Measurements from ENCODE around the gene LIMCH1. TPM values are rescaled to one million over a fixed set of nuclear protein-coding genes. Genes with fewer than 3 reads are reported as not detected.

Gene LIMCH1
- total RNA-seq, 4 donors from 2014 or later = 57.6 to 106 (median 90.5) TPM

GRCh38 chr4:41510179-41510578 lies 27.8 kb upstream of the LIMCH1 start:
- no peaks in the 10 kb centered on the region for H3K27me3 ChIP-seq
- WGBS, 2 donors = 90 to 92% methylated on average over 1 of the region's 1 CpG
- H3K27ac ChIP-seq = no peak overlapping the region
- peaks cover 0 to 10% (median 0%) of the 10 kb centered on the region in 4 donors for H3K4me1 ChIP-seq
- H3K4me3 ChIP-seq = no peak overlapping the region
- no peaks in the 10 kb centered on the region for H3K9me3 ChIP-seq
- no peaks in the 10 kb centered on the region for H3K36me3 ChIP-seq
- no peak for DNase-seq (ENCODE audit: low spot score in 2 of 2)
- TF ChIP-seq EP300 (IDR thresholded peaks at IDR 0.05) (no peak), CTCF (IDR thresholded peaks at IDR 0.05) (no peak), POLR2A (IDR thresholded peaks at IDR 0.05) (no peak)

DNA sequence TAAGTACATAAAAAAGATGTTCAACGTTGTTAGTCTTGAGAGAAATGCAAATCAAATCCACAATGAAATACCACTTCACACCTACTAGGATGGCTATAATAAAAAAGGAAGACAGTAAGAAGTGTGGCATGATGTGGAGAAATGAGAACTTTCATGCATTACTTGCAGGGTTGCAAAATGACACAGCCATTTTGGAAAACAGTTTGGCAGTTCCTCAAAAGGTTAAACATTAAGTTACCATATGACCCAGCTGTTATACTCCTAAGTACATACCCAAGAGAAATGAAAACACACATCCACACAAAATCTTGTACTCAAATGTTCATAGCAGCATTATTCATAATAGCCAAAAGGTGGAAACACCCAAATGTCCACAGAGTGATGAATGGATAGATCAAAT lies 25.8 kb upstream of the LIMCH1 start:
- TF ChIP-seq POLR2A (IDR thresholded peaks at IDR 0.05) (no peak), EP300 (IDR thresholded peaks at IDR 0.05) (no peak), CTCF (IDR thresholded peaks at IDR 0.05) (no peak)
- Histone ChIP-seq H3K9me3 (no peaks in the 10 kb centered on the region), H3K27me3 (no peaks in the 10 kb centered on the region), H3K4me1 (peaks cover 0 to 10% (median 0%) of the 10 kb centered on the region in 4 donors), H3K36me3 (no peaks in the 10 kb centered on the region), H3K27ac (no peak overlapping the region), H3K4me3 (no peak overlapping the region)
- WGBS, 2 donors = 83% methylated on average over 1 of the region's 1 CpG
- DNase-seq (ENCODE audit: low spot score in 2 of 2) = no peak

DNA sequence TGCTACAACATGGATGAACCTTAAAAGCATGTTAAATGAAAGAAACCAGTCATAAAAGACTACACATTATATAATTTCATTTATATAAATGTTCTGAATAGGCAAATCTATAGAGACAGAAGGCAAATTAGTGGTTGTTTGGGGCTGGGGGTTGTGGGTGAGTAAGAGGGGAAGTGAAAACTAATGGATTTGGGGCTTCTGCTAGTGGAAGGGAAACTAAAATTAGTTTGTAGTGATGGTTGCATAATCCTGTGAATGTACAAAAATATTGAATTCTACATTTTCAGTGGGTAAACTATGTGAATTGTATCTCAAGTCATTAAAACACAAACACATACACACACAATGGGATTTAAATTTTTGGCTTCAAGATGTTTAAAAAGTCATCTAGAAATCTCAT lies 25.4 kb upstream of the LIMCH1 start:
- H3K27ac ChIP-seq = no peak overlapping the region
- no peak for DNase-seq (ENCODE audit: low spot score in 2 of 2)
- peaks cover 0 to 10% (median 0%) of the 10 kb centered on the region in 4 donors for H3K4me1 ChIP-seq
- no peaks in the 10 kb centered on the region for H3K27me3 ChIP-seq
- H3K9me3 ChIP-seq = no peaks in the 10 kb centered on the region
- H3K36me3 ChIP-seq = no peaks in the 10 kb centered on the region
- TF ChIP-seq POLR2A (IDR thresholded peaks at IDR 0.05) = no peak
- H3K4me3 ChIP-seq = no peak overlapping the region

DNA sequence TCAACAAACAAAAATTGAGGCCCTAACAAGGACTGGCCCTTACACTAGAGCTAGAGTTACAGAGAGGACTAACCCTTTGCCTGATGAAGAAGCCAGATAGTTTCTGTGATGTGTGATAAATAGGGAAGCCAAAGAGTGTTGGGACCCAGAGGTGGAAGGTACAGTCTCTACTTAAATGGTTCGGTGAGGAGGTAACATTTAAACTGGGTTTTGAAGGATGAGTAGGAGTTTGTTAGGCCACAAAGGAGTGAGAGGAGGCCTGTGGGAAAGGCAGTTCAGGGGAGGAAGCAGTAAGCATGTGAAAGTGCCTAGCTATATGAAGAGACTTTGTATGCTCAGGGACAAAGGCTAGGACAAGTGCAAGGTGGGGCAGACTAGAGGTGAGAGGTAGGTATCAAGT lies 23.8 kb upstream of the LIMCH1 start:
- WGBS, 2 donors = 94 to 100% methylated on average over 1 of the region's 1 CpG
- Histone ChIP-seq H3K4me1 (peaks cover 0 to 10% (median 0%) of the 10 kb centered on the region in 4 donors), H3K27ac (no peak overlapping the region), H3K36me3 (no peaks in the 10 kb centered on the region), H3K4me3 (no peak overlapping the region), H3K9me3 (no peaks in the 10 kb centered on the region), H3K27me3 (no peaks in the 10 kb centered on the region)
- DNase-seq (ENCODE audit: low spot score in 2 of 2) = no peak
- TF ChIP-seq CTCF (IDR thresholded peaks at IDR 0.05) (no peak), POLR2A (IDR thresholded peaks at IDR 0.05) (no peak), EP300 (IDR thresholded peaks at IDR 0.05) (no peak)

DNA sequence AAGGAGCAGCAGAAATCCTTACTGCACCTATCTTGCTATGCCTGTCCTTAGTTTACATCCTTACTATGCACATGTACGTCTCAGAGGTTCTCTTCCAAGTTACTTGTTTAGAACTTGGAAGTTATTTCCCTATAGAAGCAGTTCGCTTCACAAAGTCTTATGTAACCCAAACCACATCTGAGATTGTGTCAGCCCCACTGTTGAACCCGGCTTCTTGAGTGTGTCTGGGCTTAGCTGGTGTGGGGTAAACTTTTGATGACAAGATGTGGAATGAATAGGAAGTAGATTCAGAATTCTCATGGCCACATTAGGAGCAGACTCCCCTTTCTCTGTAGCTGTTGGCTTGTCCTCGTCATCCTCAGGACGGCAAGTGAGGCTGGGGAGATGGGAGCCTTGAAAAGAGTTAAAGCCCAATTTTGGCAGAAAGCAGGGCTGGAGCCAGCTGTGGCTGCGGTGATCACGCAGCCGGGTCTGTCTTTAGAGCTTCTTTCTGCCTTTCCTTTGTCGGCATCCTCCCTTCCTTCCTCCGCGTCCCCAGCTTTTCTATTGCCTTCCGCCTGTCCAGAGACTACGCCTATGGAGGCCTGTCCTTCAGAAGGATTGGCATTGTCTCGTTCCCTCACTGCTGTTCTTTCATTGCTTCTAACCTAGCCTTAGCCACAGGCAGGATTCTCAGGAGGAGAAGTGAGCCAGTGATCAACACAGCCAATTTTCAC lies 23.0 kb upstream of the LIMCH1 start:
- no peak for DNase-seq (ENCODE audit: low spot score in 2 of 2)
- Histone ChIP-seq H3K4me1 (peaks cover 0 to 3% (median 0%) of the 10 kb centered on the region in 4 donors), H3K9me3 (no peaks in the 10 kb centered on the region), H3K27me3 (no peaks in the 10 kb centered on the region), H3K27ac (no peak overlapping the region), H3K4me3 (no peak overlapping the region), H3K36me3 (no peaks in the 10 kb centered on the region)
- TF ChIP-seq POLR2A (IDR thresholded peaks at IDR 0.05) = no peak
- no peak for TF ChIP-seq EP300 (IDR thresholded peaks at IDR 0.05)
- TF ChIP-seq CTCF (IDR thresholded peaks at IDR 0.05) = no peak
- 80 to 84% methylated on average over 14 of the region's 14 CpGs for WGBS, 2 donors
